HL-60 (cell line): Measurements from ENCODE around the gene ACSF3.

Experiments used
- POLR2AphosphoS5 ChIP-seq: IDR thresholded peaks from 2 replicates; pipeline ENCODE4 v1.6.1; 2012; ENCODE audit warnings: low read depth
- TF ChIP-seq, protein P1 (sequence below): IDR thresholded peaks from one replicate; pipeline ENCODE4 v1.5.1; 2011; ENCODE audit warnings: low read length, control low read depth, inconsistent platforms; ENCODE audit not compliant: insufficient read depth

DNA sequence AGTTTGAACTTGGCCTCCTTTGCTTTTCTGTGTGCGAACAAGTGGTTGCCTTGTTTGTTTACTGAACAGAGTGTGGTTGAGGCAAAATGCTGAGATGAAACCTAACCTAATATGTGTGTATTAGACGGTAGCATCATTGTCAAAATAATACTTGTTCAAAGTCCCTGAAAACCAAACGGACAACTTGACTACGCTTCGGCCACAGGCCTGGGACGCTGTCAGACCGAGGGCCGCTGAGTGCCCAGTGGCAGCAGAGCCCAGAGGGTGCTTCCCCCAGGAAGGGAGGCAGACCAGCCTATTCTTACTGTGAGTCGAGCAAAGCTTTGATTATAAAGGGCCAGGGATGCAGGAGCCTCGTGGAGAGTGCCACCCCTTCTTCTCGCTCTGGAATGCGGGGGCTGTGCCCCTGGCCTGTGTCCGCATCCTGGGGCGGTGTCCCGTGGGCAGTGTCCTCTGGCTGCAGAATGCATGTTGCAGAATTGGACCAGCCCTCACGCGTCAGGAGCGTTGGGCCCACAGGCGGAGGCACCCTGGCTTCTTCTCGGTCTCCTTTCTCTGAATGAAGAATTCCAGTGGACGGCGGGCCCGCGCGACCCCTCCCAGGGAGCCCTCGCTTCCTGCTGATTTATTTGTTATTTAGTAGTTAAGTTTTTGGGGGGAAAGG is 5.2 kb downstream of the ACSF3 start:
- TF ChIP-seq POLR2AphosphoS5: no peak
- TF ChIP-seq, protein P1, sequence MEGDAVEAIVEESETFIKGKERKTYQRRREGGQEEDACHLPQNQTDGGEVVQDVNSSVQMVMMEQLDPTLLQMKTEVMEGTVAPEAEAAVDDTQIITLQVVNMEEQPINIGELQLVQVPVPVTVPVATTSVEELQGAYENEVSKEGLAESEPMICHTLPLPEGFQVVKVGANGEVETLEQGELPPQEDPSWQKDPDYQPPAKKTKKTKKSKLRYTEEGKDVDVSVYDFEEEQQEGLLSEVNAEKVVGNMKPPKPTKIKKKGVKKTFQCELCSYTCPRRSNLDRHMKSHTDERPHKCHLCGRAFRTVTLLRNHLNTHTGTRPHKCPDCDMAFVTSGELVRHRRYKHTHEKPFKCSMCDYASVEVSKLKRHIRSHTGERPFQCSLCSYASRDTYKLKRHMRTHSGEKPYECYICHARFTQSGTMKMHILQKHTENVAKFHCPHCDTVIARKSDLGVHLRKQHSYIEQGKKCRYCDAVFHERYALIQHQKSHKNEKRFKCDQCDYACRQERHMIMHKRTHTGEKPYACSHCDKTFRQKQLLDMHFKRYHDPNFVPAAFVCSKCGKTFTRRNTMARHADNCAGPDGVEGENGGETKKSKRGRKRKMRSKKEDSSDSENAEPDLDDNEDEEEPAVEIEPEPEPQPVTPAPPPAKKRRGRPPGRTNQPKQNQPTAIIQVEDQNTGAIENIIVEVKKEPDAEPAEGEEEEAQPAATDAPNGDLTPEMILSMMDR: no peak
